Activated T-helper 1 cell treated with Interleukin-2 at 50 U/mL for 16 hours (primary cell): Measurements from ENCODE around the gene LCP1.

Experiments used
- DNase-seq: peaks from one replicate; pipeline ENCODE4 v3.0.0-alpha.2; 2020; ENCODE audit warnings: low read depth

The LCP1 gene

GRCh38 chr13:46100191-46100815, 81.7 kb downstream of the LCP1 start:
- DNase-seq: no peak

GRCh38 chr13:46097663-46098062, 84.3 kb downstream of the LCP1 start:
- no peak for DNase-seq

GRCh38 chr13:46097015-46097414, 85.0 kb downstream of the LCP1 start:
- no peak for DNase-seq

- no peak for DNase-seq
These were observed 87.5 kb downstream of the LCP1 start for GRCh38 chr13:46094478-46094877.

GRCh38 chr13:46088821-46089562, 93.0 kb downstream of the LCP1 start:
- no peak for DNase-seq

GRCh38 chr13:46087481-46087880, 94.5 kb downstream of the LCP1 start:
- no peak for DNase-seq

- DNase-seq: no peak
These were observed 95.0 kb downstream of the LCP1 start for GRCh38 chr13:46086985-46087384.

- DNase-seq: no peak
These were observed 95.5 kb downstream of the LCP1 start for GRCh38 chr13:46086421-46086922.

- DNase-seq: no peak
These were observed 96.2 kb downstream of the LCP1 start for GRCh38 chr13:46085737-46086136.

- no peak for DNase-seq
These were observed 99.7 kb downstream of the LCP1 start for GRCh38 chr13:46082324-46082723.

- no peak for DNase-seq
These were observed 102.2 kb downstream of the LCP1 start for GRCh38 chr13:46079770-46080169.

GRCh38 chr13:46077265-46077664, 104.7 kb downstream of the LCP1 start:
- no peak for DNase-seq

- DNase-seq: no peak
These were observed 105.2 kb downstream of the LCP1 start for GRCh38 chr13:46076827-46077226.
